KG1 (cell line): ENCODE measurements around the gene KRTAP3-2.

ENCODE experiments used
- DNase-seq: peaks from one replicate; lab custom pipeline; 2025; lab: John Stamatoyannopoulos, UW

Gene KRTAP3-2

GRCh38 chr17:41010441-41010840 lies 10.7 kb upstream of the KRTAP3-2 start:
- no peak for DNase-seq

- no peak for DNase-seq
These were observed 10.2 kb upstream of the KRTAP3-2 start for GRCh38 chr17:41009936-41010335.

- no peak for DNase-seq
These were observed 9.6 kb upstream of the KRTAP3-2 start for GRCh38 chr17:41009301-41009760.

GRCh38 chr17:41008811-41009210 lies 9.1 kb upstream of the KRTAP3-2 start, which contains the start of gene KRTAP3-1:
Gene KRTAP3-1, minus strand, starts transcription at chr17:41009128. Its CDS starts 54 bp downstream, at chr17:41009074.
- DNase-seq, result no peak

- no peak for DNase-seq
These were observed 4.7 kb upstream of the KRTAP3-2 start for GRCh38 chr17:41004397-41004796.

- DNase-seq, result no peak
These were observed 4.2 kb upstream of the KRTAP3-2 start for GRCh38 chr17:41003926-41004325.

- no peak for DNase-seq
These were observed 3.1 kb upstream of the KRTAP3-2 start for GRCh38 chr17:41002814-41003213.

GRCh38 chr17:41001795-41002194 lies 2.1 kb upstream of the KRTAP3-2 start:
- no peak for DNase-seq

- no peak for DNase-seq
These were observed 2.3 kb downstream of the KRTAP3-2 start for GRCh38 chr17:40997361-40997760.

- DNase-seq, result no peak
These were observed 2.9 kb downstream of the KRTAP3-2 start for GRCh38 chr17:40996829-40997228.

GRCh38 chr17:40995116-40995515 lies 4.6 kb downstream of the KRTAP3-2 start:
- DNase-seq, result no peak

GRCh38 chr17:40993839-40994238 lies 5.9 kb downstream of the KRTAP3-2 start, which contains the start of gene KRTAP3-3:
Gene KRTAP3-3, minus strand, starts transcription at chr17:40994164. Its CDS starts 67 bp downstream, at chr17:40994097.
- DNase-seq, result no peak

GRCh38 chr17:40993084-40993483 lies 6.6 kb downstream of the KRTAP3-2 start:
- no peak for DNase-seq

- no peak for DNase-seq
These were observed 7.0 kb downstream of the KRTAP3-2 start for GRCh38 chr17:40992666-40993065.

GRCh38 chr17:40986920-40987319 lies 12.8 kb downstream of the KRTAP3-2 start:
- no peak for DNase-seq

- no peak for DNase-seq
These were observed 15.5 kb downstream of the KRTAP3-2 start, which contains the start of gene KRT40 for GRCh38 chr17:40984226-40984625. Gene KRT40, minus strand, starts transcription at chr17:40984326. Its CDS starts 53 bp downstream, at chr17:40984273.

- DNase-seq, result no peak
These were observed 18.6 kb downstream of the KRTAP3-2 start for GRCh38 chr17:40981115-40981514.

GRCh38 chr17:40980596-40980995 lies 19.1 kb downstream of the KRTAP3-2 start:
- DNase-seq, result no peak

- no peak for DNase-seq
These were observed 19.6 kb downstream of the KRTAP3-2 start for GRCh38 chr17:40980117-40980516.

GRCh38 chr17:40978575-40979151 lies 21.0 kb downstream of the KRTAP3-2 start:
- DNase-seq, result no peak

GRCh38 chr17:40975516-40975915 lies 24.2 kb downstream of the KRTAP3-2 start:
- no peak for DNase-seq

GRCh38 chr17:40974366-40974765 lies 25.3 kb downstream of the KRTAP3-2 start:
- DNase-seq, result no peak

- DNase-seq, result no peak
These were observed 32.1 kb downstream of the KRTAP3-2 start for GRCh38 chr17:40967582-40967981.

- no peak for DNase-seq
These were observed 32.9 kb downstream of the KRTAP3-2 start, which contains the start of gene KRT39 for GRCh38 chr17:40966848-40967247. Gene KRT39, minus strand, starts transcription at chr17:40966948. Its CDS starts 92 bp downstream, at chr17:40966856.
